Measurements from ENCODE around the gene NUSAP1.
"Not testable (repeated sequence)": the region's sequence is repeated elsewhere in the genome, so short reads cannot be mapped to it uniquely, and the experiment has no call there.

Gene NUSAP1

DNA sequence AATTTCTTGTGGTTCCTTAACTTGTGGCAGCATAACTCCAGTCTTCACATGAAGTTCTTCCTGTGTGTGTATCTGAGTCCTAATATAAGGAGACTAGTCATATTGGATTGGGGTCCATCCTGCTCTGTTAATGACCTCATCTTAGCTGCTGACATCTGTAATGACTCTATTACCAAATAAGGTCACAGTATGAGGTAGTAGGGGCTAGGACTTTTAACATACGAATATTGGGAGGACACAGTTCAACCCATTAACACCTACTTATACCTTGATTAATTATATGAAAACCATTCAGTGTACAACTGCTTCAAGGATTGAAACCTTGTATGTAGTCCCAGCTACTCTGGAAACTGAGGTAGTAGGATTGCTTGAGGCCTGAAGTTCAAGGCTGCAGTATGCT, 44.2 kb upstream of the NUSAP1 start:
- TF ChIP-seq, protein P1, sequence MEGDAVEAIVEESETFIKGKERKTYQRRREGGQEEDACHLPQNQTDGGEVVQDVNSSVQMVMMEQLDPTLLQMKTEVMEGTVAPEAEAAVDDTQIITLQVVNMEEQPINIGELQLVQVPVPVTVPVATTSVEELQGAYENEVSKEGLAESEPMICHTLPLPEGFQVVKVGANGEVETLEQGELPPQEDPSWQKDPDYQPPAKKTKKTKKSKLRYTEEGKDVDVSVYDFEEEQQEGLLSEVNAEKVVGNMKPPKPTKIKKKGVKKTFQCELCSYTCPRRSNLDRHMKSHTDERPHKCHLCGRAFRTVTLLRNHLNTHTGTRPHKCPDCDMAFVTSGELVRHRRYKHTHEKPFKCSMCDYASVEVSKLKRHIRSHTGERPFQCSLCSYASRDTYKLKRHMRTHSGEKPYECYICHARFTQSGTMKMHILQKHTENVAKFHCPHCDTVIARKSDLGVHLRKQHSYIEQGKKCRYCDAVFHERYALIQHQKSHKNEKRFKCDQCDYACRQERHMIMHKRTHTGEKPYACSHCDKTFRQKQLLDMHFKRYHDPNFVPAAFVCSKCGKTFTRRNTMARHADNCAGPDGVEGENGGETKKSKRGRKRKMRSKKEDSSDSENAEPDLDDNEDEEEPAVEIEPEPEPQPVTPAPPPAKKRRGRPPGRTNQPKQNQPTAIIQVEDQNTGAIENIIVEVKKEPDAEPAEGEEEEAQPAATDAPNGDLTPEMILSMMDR (conservative IDR thresholded peaks at IDR 0.05; ENCODE audit: low read depth, low read length) = no peak
- no peak overlapping the region for H3K4me3 ChIP-seq (ENCODE audit: low read depth, low read length)
- no peak for DNase-seq (ENCODE audit: low read depth)

DNA sequence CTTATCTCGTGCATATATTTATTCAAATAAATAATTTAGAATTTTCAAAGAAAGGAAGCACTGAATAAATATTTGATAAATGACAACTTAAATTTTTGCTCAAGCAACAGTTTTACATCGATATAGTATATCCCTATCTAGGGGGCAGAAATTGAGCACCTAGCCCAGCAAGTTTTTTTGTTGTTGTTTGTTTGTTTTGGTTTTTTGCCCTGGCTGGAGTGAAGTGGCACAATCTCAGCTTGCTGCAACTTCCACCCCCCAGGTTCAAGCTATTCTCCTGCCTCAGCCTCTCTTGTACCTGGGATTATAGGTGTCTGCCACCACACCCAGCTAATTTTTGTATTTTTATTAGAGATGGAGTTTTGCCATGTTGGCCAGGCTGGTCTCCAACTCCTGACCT, 42.7 kb upstream of the NUSAP1 start:
- DNase-seq (ENCODE audit: low read depth) = no peak
- TF ChIP-seq, protein P1 (conservative IDR thresholded peaks at IDR 0.05; ENCODE audit: low read depth, low read length) = no peak
- no peak overlapping the region for H3K4me3 ChIP-seq (ENCODE audit: low read depth, low read length)

DNA sequence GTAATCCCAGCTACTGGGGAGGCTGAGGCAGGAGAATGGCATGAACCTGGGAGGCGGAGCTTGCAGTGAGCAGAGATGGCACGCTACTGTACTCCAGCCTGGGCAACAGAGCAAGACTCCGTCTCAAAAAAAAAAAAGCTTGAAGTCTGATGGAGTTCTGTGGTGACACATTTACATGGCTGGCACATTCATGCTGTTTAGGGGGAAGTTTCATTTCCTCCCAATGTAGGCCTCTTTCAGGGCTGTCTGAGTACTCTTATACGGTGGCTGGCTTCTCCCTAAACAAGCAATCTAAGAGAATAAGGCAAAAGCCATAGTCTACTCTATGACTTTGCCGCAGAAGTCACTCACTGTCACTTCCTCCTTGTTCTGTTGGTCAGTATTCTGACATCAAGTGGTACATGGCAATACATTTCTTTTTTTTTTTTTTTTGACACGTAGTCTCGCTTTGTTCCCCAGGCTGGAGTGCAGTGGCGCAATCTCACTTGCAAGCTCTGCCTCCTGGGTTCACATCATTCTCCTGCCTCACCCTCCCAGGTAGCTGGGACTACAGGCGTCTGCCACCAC, 41.5 kb upstream of the NUSAP1 start:
- DNase-seq (ENCODE audit: low read depth) = no peak
- TF ChIP-seq, protein P1 (conservative IDR thresholded peaks at IDR 0.05; ENCODE audit: low read depth, low read length) = no peak
- H3K4me3 ChIP-seq (ENCODE audit: low read depth, low read length) = no peak overlapping the region

DNA sequence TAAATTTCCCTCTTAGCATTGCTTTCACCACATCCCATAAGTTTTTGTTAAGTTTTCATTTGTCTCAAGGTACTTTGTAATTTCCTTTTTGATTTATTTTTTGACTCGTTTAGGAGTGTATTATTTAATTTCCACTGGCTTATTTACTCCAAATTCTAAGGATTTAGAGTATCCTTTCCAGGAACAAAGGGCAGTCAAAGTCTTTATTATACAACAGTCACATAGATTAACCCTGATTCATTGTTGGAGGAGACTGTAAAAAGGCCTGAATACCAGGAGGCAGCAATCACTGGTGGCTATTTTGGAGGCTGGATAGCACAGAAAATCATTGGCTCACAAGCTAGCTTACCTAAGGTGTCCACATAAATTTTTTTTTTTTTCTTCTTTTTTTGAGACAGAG, 40.2 kb upstream of the NUSAP1 start:
- no peak for DNase-seq (ENCODE audit: low read depth)
- H3K4me3 ChIP-seq (ENCODE audit: low read depth, low read length) = no peak overlapping the region
- TF ChIP-seq, protein P1 (conservative IDR thresholded peaks at IDR 0.05; ENCODE audit: low read depth, low read length) = no peak

DNA sequence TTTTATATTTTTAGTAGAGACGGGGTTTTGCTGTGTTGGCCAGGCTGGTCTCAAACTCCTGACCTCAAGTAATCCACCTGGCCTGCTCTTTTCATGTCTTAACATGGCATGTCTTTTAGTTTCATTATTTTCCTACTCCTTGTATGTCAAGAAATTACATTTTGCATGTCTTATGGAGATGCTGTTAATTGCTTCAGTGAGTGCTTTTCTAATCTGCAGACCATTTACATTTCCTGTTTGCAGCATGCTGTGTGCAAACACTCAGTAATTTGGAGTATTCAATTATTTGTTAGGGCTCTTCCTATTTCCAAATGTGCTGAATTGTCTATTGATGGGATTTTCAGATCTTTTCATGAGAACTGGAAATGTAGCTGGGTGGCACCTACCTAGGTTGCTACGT, 31.5 kb upstream of the NUSAP1 start:
- DNase-seq (ENCODE audit: low read depth); H3K4me3 ChIP-seq (ENCODE audit: low read depth, low read length): not testable (repeated sequence)

DNA sequence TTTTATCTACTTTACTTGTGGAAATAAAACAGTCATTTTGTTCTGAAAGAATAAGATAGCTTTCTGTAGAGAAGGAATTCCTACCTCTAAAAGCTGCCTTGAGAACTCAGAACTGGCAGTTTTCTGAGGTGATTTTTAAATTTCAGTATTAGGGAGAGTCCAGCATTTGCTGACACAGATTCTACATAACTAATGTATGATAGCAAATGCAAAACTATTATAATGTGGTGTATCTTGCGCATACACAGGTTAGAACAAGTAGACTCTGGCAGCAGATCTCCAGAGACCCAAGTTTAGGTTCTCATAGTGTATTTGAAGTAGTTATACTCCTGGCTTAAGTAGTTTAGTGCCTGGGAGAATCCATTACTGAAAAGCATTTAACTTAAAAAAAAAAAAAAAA, 31.1 kb upstream of the NUSAP1 start:
- TF ChIP-seq, protein P1 (conservative IDR thresholded peaks at IDR 0.05; ENCODE audit: low read depth, low read length) = no peak
- no peak overlapping the region for H3K4me3 ChIP-seq (ENCODE audit: low read depth, low read length)
- no peak for DNase-seq (ENCODE audit: low read depth)

DNA sequence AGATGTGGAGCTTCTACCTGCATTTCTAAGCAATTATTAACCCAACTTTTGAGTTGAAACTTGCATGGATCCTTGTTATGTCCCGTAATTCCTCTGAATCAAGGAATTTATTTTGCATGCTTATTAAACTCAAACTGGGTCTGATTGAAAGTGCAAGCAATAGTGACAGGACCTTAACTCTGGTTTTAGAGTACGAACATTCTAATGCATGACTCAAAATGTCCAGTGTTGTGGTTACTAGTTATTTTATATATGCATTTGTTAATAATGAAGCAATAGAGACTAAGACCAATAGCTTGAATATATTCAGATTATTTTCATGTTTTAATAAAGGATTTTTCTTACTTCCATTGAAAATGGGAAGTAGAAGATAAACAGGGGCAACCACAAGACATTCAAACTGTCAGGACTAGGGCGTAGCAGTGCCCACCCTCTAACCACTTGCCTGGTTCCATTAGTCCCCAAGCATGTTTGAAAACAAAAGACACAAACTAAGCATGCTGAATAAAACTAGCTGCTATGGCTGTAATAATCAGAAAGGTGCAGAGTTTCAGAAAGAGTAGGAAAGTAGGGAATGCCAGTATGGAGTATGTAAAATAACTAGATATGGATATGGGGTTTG, 28.4 kb upstream of the NUSAP1 start:
- TF ChIP-seq, protein P1 (conservative IDR thresholded peaks at IDR 0.05; ENCODE audit: low read depth, low read length) = no peak
- DNase-seq (ENCODE audit: low read depth) = no peak
- no peak overlapping the region for H3K4me3 ChIP-seq (ENCODE audit: low read depth, low read length)

Data from choroid plexus epithelial cell (primary cell).